ENCODE data around the gene PRKCZ. TPM values are rescaled to one million over a fixed set of nuclear protein-coding genes. Genes with fewer than 3 reads are reported as not detected.

The PRKCZ gene
- total RNA-seq, 1 donor from 2014 or later = 32.6 TPM

DNA sequence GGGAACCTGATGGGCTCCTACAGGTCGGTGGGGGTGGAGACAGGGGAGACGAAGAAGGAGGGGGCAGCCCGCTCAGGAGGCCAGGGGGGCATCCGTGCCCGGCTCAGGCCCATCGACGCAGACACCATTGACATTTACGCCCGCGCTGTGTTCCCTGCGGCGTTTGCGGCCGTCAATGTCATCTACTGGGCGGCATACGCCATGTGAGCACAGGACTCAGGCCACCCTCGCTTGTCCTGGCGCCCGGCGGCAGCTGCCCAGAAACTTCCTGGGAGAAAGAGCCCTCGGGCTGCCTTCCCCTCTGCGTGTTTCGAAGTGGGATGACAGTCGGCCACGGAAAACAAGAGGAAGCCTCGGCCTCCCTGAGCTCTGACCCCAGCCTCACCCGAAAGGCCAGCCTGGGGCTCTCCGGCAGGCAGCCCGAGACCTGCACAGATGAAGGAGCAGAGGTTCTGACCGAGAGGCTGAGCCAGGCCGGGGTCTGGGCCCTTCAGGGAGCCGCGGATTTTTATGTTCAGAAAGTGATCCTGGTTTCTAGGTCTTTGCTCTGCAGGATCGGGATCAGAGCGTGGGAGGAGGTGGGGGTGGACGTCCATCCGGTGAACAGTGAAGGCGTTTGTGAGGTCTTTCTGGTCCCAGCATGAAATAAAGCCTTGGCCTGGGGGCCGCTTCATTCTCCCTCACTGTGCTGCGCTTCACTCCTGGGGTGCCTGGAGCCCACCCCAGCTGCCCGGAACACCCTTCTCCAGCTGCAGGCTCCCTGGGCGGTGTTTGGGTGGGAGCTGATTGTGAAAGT is 19.9 kb upstream of the PRKCZ start:
- H3K4me3 Mint-ChIP-seq (ENCODE audit: unreplicated experiment) = no peak overlapping the region
- DNase-seq (ENCODE audit: low read depth) = no peak
- H3K27ac Mint-ChIP-seq (ENCODE audit: unreplicated experiment) = no peak overlapping the region
- H3K4me2 ChIP-seq (ENCODE audit: low read length) = no peak overlapping the region
- H4K20me1 ChIP-seq (ENCODE audit: insufficient read depth, low read length) = no peaks in the 10 kb centered on the region
- no peak overlapping the region for H2AFZ ChIP-seq (ENCODE audit: low read depth, low read length)
- H3K79me2 ChIP-seq (ENCODE audit: insufficient read depth, low read length) = no peaks in the 10 kb centered on the region
- no peak overlapping the region for H3K9ac ChIP-seq (ENCODE audit: low read length)
- peaks cover 35% of the 10 kb centered on the region for H3K27me3 Mint-ChIP-seq (ENCODE audit: low read depth, unreplicated experiment)
- H3K9me3 ChIP-seq (ENCODE audit: insufficient read depth, low read depth, low read length) = no peaks in the 10 kb centered on the region
- H3K36me3 ChIP-seq (ENCODE audit: insufficient read depth, low read length) = no peaks in the 10 kb centered on the region
- no peak overlapping the region for H3K27ac ChIP-seq (ENCODE audit: low read depth, low read length)
- no peak for FAIRE-seq
- H3K4me1 Mint-ChIP-seq (ENCODE audit: low read depth, unreplicated experiment) = no peaks in the 10 kb centered on the region
- no peaks in the 10 kb centered on the region for H3K27me3 ChIP-seq (ENCODE audit: insufficient read depth, low read length)
- no peak overlapping the region for H3K4me3 ChIP-seq (ENCODE audit: insufficient read depth, low read depth, low read length)
- TF ChIP-seq EZH2 (IDR thresholded peaks at IDR 0.05; ENCODE audit: insufficient read depth, low read length) = no peak
- TF ChIP-seq, protein P1, sequence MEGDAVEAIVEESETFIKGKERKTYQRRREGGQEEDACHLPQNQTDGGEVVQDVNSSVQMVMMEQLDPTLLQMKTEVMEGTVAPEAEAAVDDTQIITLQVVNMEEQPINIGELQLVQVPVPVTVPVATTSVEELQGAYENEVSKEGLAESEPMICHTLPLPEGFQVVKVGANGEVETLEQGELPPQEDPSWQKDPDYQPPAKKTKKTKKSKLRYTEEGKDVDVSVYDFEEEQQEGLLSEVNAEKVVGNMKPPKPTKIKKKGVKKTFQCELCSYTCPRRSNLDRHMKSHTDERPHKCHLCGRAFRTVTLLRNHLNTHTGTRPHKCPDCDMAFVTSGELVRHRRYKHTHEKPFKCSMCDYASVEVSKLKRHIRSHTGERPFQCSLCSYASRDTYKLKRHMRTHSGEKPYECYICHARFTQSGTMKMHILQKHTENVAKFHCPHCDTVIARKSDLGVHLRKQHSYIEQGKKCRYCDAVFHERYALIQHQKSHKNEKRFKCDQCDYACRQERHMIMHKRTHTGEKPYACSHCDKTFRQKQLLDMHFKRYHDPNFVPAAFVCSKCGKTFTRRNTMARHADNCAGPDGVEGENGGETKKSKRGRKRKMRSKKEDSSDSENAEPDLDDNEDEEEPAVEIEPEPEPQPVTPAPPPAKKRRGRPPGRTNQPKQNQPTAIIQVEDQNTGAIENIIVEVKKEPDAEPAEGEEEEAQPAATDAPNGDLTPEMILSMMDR (IDR thresholded peaks at IDR 0.05; ENCODE audit: insufficient read depth, low read depth, low read length) = no peak
- H3K9me3 Mint-ChIP-seq (ENCODE audit: unreplicated experiment) = no peaks in the 10 kb centered on the region
- H3K4me1 ChIP-seq (ENCODE audit: insufficient read depth, low read length) = no peaks in the 10 kb centered on the region
- no peaks in the 10 kb centered on the region for H3K36me3 Mint-ChIP-seq (ENCODE audit: low read depth, unreplicated experiment)

DNA sequence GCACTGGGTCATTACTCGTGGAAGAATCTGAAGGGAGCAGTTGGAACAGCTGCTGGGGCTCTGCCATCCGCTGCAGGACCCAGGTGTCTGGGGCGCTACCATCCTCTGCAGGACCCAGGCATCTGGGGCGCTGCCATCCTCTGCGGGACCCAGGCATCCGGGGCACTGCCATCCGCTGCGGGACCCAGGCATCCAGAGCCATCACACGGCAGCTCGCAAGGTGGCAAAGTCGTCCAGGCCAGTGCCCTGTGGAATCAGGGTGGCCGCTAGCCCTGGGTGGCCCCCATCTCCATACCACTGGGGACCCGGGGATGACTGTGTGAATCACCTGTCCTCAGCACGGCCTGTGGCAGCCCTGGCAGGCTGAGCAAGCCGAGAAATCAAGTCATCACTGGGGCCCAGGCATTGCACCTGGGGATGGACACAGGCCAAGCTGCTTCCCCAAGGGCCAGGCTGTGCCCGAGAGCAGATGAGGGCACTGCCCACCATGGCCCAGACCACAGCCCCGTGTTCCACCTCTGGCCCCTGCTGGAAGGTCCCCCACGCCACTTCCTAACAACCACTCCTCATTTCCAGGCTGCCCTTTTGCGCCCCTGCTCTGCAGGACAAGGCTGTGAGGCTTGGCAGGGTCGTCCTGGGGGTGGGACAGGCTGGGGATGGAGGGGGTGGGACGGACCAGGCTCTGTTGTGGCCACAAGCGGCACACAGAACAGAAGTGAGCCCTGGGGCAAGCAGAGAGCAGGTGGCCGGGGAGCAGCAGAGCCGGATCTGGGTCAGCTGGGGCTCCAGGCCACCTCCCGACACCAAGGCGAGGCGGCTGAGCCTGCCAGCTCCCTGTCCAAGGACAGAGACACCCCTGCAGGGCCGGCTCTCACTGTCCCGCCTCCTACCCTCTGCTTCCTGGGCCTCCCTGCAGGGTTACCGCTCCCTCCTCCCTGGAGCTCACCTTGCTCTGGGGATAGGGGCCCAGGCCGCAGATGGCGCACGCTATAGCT is 18.4 kb upstream of the PRKCZ start:
- no peaks in the 10 kb centered on the region for H3K9me3 Mint-ChIP-seq (ENCODE audit: unreplicated experiment)
- no peaks in the 10 kb centered on the region for H3K9me3 ChIP-seq (ENCODE audit: insufficient read depth, low read depth, low read length)
- no peaks in the 10 kb centered on the region for H3K27me3 ChIP-seq (ENCODE audit: insufficient read depth, low read length)
- no peaks in the 10 kb centered on the region for H4K20me1 ChIP-seq (ENCODE audit: insufficient read depth, low read length)
- H3K4me3 Mint-ChIP-seq (ENCODE audit: unreplicated experiment) = no peak overlapping the region
- H3K36me3 ChIP-seq (ENCODE audit: insufficient read depth, low read length) = no peaks in the 10 kb centered on the region
- H3K4me2 ChIP-seq (ENCODE audit: low read length) = no peak overlapping the region
- H3K4me3 ChIP-seq (ENCODE audit: insufficient read depth, low read depth, low read length) = no peak overlapping the region
- no peaks in the 10 kb centered on the region for H3K4me1 Mint-ChIP-seq (ENCODE audit: low read depth, unreplicated experiment)
- no peaks in the 10 kb centered on the region for H3K79me2 ChIP-seq (ENCODE audit: insufficient read depth, low read length)
- no peak overlapping the region for H3K9ac ChIP-seq (ENCODE audit: low read length)
- DNase-seq (ENCODE audit: low read depth) (no peak), FAIRE-seq (no peak)
- no peak overlapping the region for H2AFZ ChIP-seq (ENCODE audit: low read depth, low read length)
- H3K27ac ChIP-seq (ENCODE audit: low read depth, low read length) = no peak overlapping the region
- no peaks in the 10 kb centered on the region for H3K4me1 ChIP-seq (ENCODE audit: insufficient read depth, low read length)
- H3K27ac Mint-ChIP-seq (ENCODE audit: unreplicated experiment) = no peak overlapping the region
- H3K36me3 Mint-ChIP-seq (ENCODE audit: low read depth, unreplicated experiment) = no peaks in the 10 kb centered on the region
- no peak for TF ChIP-seq EZH2 (IDR thresholded peaks at IDR 0.05; ENCODE audit: insufficient read depth, low read length)
- TF ChIP-seq, protein P1 (IDR thresholded peaks at IDR 0.05; ENCODE audit: insufficient read depth, low read depth, low read length) = no peak
- H3K27me3 Mint-ChIP-seq (ENCODE audit: low read depth, unreplicated experiment) = peaks cover 32% of the 10 kb centered on the region

All from astrocyte (in vitro differentiated cells and primary cell).